Adrenal gland (tissue), 12 donors: Measurements from ENCODE around the gene TUBD1. TPM values are rescaled to one million over a fixed set of nuclear protein-coding genes. Genes with fewer than 3 reads are reported as not detected.
A peak's percentile ranks its signal among the peaks of the same experiment; 100 is the strongest.

ENCODE experiments used
- DNase-seq, 7 donors: peaks; one replicate each; pipeline ENCODE4 v3.0.0-alpha.2; 2019 to 2020
- H3K27ac ChIP-seq, 5 donors: fragments of 200-600 bp; sonication (generic) in 4 of 5; 1 replicate in 3 of 5; 2 replicates in 2 of 5; pipeline versions ENCODE4 v1.5.1 to v1.8.0; 2016 to 2020; ENCODE audit warnings: mild to moderate bottlenecking in 1 of 5
- H3K27me3 ChIP-seq: fragments of 200-600 bp; 2 replicates; pipeline ENCODE4 v1.8.0; 2021
- H3K36me3 ChIP-seq, 2 donors: fragments of 200-600 bp; replicated peaks in 1 of 2; 1 replicate in 1 of 2; 2 replicates in 1 of 2; pipeline versions ENCODE4 v1.5.1 to v1.8.0; 2018 to 2022
- H3K4me1 ChIP-seq, 2 donors: fragments of 200-600 bp; replicated peaks in 1 of 2; 1 replicate in 1 of 2; 2 replicates in 1 of 2; pipeline versions ENCODE4 v1.5.1 to v1.8.0; 2018 to 2021
- H3K4me3 ChIP-seq, 4 donors: fragments of 200-600 bp; sonication (generic) in 3 of 4; one replicate each; pipeline ENCODE4 v1.5.1; 2016 to 2018
- H3K9me3 ChIP-seq, 3 donors: fragments of 200-600 bp; sonication (generic) in 1 of 3; replicated peaks in 1 of 3; 1 replicate in 2 of 3; 2 replicates in 1 of 3; pipeline versions ENCODE4 v1.5.1 to v1.8.0; 2016 to 2021
- CTCF ChIP-seq, 6 experiments: fragments of 450-650 bp in 4 of 6; fragments of 200-600 bp in 2 of 6; sonication (generic) in 1 of 6; IDR thresholded peaks; 1 replicate in 5 of 6; 2 replicates in 1 of 6; pipeline versions ENCODE4 v1.5.1 to v1.8.0; 2016 to 2021; ENCODE audit warnings: antibody characterized with exemption in 6 of 6, mild to moderate bottlenecking in 2 of 6, moderate library complexity in 1 of 6
- POLR2A ChIP-seq, 2 donors: fragments of 450-650 bp; IDR thresholded peaks; one replicate each; pipeline ENCODE4 v1.6.1; 2017; ENCODE audit warnings: antibody characterized with exemption in 2 of 2, mild to moderate bottlenecking in 2 of 2, moderate library complexity in 1 of 2
- WGBS, 4 donors: extraction: QIAGEN DNeasy Blood & Tissue Kit in 2 of 4; methylation state at CpG; one replicate each; pipeline versions ENCODE4 v1.1.5 to v1.1.7; 2013 to 2017; 5-methylcytosine and 5-hydroxymethylcytosine counted together
- intact Hi-C, 2 donors: fragments of 100-400 bp; cut with DNase I; formaldehyde crosslinking; loops; one replicate each; pipeline versions ENCODE4 v1.14.1 to v1.15.0; 2022 to 2023
- polyA plus RNA-seq, 3 donors: library from polyadenylated mRNA; stranded (reverse); fragments of 200-250 nt in 2 of 3; fragments of 350-450 nt in 1 of 3; fragmentation: Illumina TruSeq in 1 of 3; extraction: RNeasy Lipid Tissue Mini Kit (QIAGEN cat#74804) in 1 of 3; gene quantifications; one replicate each; pipeline ENCODE4 v1.2.3, GENCODE V29; 2013 to 2014
- total RNA-seq, 9 donors: library from RNA; depleted of rRNA in 4 of 9; stranded (reverse); fragments of >200 nt in 4 of 9; fragments of 120-200 nt in 1 of 9; fragmentation: NEBNext Ultra II Directional in 1 of 9; extraction: Animal tissue kit (Norgen Biotek cat#: 25700) in 1 of 9; gene quantifications; one replicate each; pipeline versions ENCODE4 v1.1.0 to v1.2.4, GENCODE V29; 2013 to 2023
- donor health status: healthy with polysubstance abuse.
- donor health status: Bipolar disorder and iron deficiency.
- donor health status: DM: yes; HTN: yes; CAD: no.
- donor health status: DM: no; HTN: no; CAD: no.
- donor health status: DM: no; HTN: no; CAD: no.
- donor health status: DM: yes; HTN: yes; CAD: no.

The TUBD1 gene
- total and polyA plus RNA-seq, 12 donors, result 3.1 to 14.1 (median 7.6) TPM

- Histone ChIP-seq H3K27ac (peak overlapping the region; percentile 58 to 92 (median 75)), H3K36me3 (no peaks in the 10 kb centered on the region), H3K9me3 (no peaks in the 10 kb centered on the region), H3K4me1 (peaks cover 18 to 62% of the 10 kb centered on the region in 2 donors), H3K27me3 (no peaks in the 10 kb centered on the region), H3K4me3 (no peak overlapping the region)
- intact Hi-C loops, result no loop called here
- DNase-seq, result no peak
- 60 to 81% (median 63%) methylated on average over 2 of the region's 2 CpGs for WGBS, 4 donors
- TF ChIP-seq POLR2A (IDR thresholded peaks at IDR 0.05), result no peak
- TF ChIP-seq CTCF (IDR thresholded peaks at IDR 0.05), result no peak
These were observed 64.3 kb downstream of the TUBD1 start for GRCh38 chr17:59828478-59828760.

GRCh38 chr17:59827721-59828477 lies 64.8 kb downstream of the TUBD1 start:
- H3K9me3 ChIP-seq, result no peaks in the 10 kb centered on the region
- H3K27me3 ChIP-seq, result no peaks in the 10 kb centered on the region
- H3K4me3 ChIP-seq, result no peak overlapping the region
- peaks cover 18 to 62% of the 10 kb centered on the region in 2 donors for H3K4me1 ChIP-seq
- peaks cover 0 to 3% of the 10 kb centered on the region in 2 donors for H3K36me3 ChIP-seq
- WGBS, 4 donors, result 58 to 73% (median 66%) methylated on average over 5 of the region's 5 CpGs
- TF ChIP-seq CTCF (IDR thresholded peaks at IDR 0.05) (no peak), POLR2A (IDR thresholded peaks at IDR 0.05) (no peak)
- H3K27ac ChIP-seq, result peak overlapping the region in 4 of 5 donors; percentile 58 to 92 (median 68)
- intact Hi-C loops, result no loop called here
- no peak for DNase-seq

GRCh38 chr17:59826706-59827453 lies 65.9 kb downstream of the TUBD1 start:
- TF ChIP-seq CTCF (IDR thresholded peaks at IDR 0.05) (no peak), POLR2A (IDR thresholded peaks at IDR 0.05) (no peak)
- Histone ChIP-seq H3K9me3 (no peaks in the 10 kb centered on the region), H3K27me3 (no peaks in the 10 kb centered on the region), H3K4me1 (peaks cover 18 to 61% of the 10 kb centered on the region in 2 donors), H3K36me3 (peaks cover 0 to 8% of the 10 kb centered on the region in 2 donors), H3K4me3 (no peak overlapping the region), H3K27ac (peak overlapping the region in 3 of 5 donors; percentile 21 to 76 (median 73))
- DNase-seq, result no peak
- 91 to 96% (median 94%) methylated on average over 4 of the region's 4 CpGs for WGBS, 4 donors
- intact Hi-C loops, result no loop called here

- Histone ChIP-seq H3K4me1 (peaks cover 18 to 50% of the 10 kb centered on the region in 2 donors), H3K27me3 (no peaks in the 10 kb centered on the region), H3K36me3 (peaks cover 0 to 8% of the 10 kb centered on the region in 2 donors), H3K9me3 (no peaks in the 10 kb centered on the region), H3K4me3 (no peak overlapping the region), H3K27ac (peak overlapping the region in 2 of 5 donors; percentile 73 to 76)
- TF ChIP-seq CTCF (IDR thresholded peaks at IDR 0.05), result no peak
- TF ChIP-seq POLR2A (IDR thresholded peaks at IDR 0.05), result no peak
- intact Hi-C loops, result no loop called here
- WGBS, 4 donors, result 74 to 80% (median 77%) methylated on average over 5 of the region's 5 CpGs
- peak in 4 of 7 donors; percentile 34 to 57 (median 38) for DNase-seq
These were observed 67.0 kb downstream of the TUBD1 start for GRCh38 chr17:59825533-59826322.
